GM18505 (cell line): ENCODE results near the gene FOXK1.

Experiments
- ATAC-seq: cut with Tn5 transposase; IDR thresholded peaks from one replicate; pipeline ENCODE4 v1.9.1; 2021; ENCODE audit not compliant: unreplicated experiment
- POLR2A ChIP-seq: IDR thresholded peaks from 4 replicates; pipeline ENCODE4 v1.6.1; 2011; ENCODE audit warnings: borderline replicate concordance; ENCODE audit not compliant: insufficient read depth, insufficient read length; ENCODE audit errors: extremely low read depth

FOXK1 gene

GRCh38 chr7:4713183-4713784 is 31.2 kb downstream of the FOXK1 start:
- peak; percentile 40 for TF ChIP-seq POLR2A
- peak; percentile 59 for ATAC-seq

- no peak for TF ChIP-seq POLR2A
- no peak for ATAC-seq
Measured at GRCh38 chr7:4714161-4714700, 32.1 kb downstream of the FOXK1 start.

- no peak for ATAC-seq
- TF ChIP-seq POLR2A, result no peak
Measured at GRCh38 chr7:4714767-4715409, 32.8 kb downstream of the FOXK1 start.

GRCh38 chr7:4715410-4715776 is 33.3 kb downstream of the FOXK1 start:
- ATAC-seq, result no peak
- no peak for TF ChIP-seq POLR2A

- no peak for TF ChIP-seq POLR2A
Measured at GRCh38 chr7:4716946-4717795, 35.1 kb downstream of the FOXK1 start.

GRCh38 chr7:4718075-4718474 is 36.0 kb downstream of the FOXK1 start:
- ATAC-seq, result no peak

More at GRCh38 chr7:4716946-4717795, 35.1 kb downstream of the FOXK1 start:
- no peak for ATAC-seq

GRCh38 chr7:4720225-4720624 is 38.1 kb downstream of the FOXK1 start:
- no peak for ATAC-seq
- TF ChIP-seq POLR2A, result no peak

More at GRCh38 chr7:4718075-4718474, 36.0 kb downstream of the FOXK1 start:
- no peak for TF ChIP-seq POLR2A

- no peak for TF ChIP-seq POLR2A
- ATAC-seq, result no peak
Measured at GRCh38 chr7:4722308-4722707, 40.2 kb downstream of the FOXK1 start.

- no peak for TF ChIP-seq POLR2A
- no peak for ATAC-seq
Measured at GRCh38 chr7:4722960-4723630, 41.0 kb downstream of the FOXK1 start.

- no peak for ATAC-seq
- TF ChIP-seq POLR2A, result no peak
Measured at GRCh38 chr7:4724648-4725013, 42.5 kb downstream of the FOXK1 start.

GRCh38 chr7:4725014-4725849 is 43.1 kb downstream of the FOXK1 start:
- ATAC-seq, result peak; percentile 49

GRCh38 chr7:4725850-4726450 is 43.9 kb downstream of the FOXK1 start:
- no peak for TF ChIP-seq POLR2A
- ATAC-seq, result no peak

More at GRCh38 chr7:4725014-4725849, 43.1 kb downstream of the FOXK1 start:
- peak; percentile 41 for TF ChIP-seq POLR2A

- no peak for TF ChIP-seq POLR2A
Measured at GRCh38 chr7:4726566-4726965, 44.5 kb downstream of the FOXK1 start.

More at GRCh38 chr7:4726566-4726965, 44.5 kb downstream of the FOXK1 start:
- no peak for ATAC-seq
